ENCODE results near the gene ALOX5.

The ALOX5 gene

DNA sequence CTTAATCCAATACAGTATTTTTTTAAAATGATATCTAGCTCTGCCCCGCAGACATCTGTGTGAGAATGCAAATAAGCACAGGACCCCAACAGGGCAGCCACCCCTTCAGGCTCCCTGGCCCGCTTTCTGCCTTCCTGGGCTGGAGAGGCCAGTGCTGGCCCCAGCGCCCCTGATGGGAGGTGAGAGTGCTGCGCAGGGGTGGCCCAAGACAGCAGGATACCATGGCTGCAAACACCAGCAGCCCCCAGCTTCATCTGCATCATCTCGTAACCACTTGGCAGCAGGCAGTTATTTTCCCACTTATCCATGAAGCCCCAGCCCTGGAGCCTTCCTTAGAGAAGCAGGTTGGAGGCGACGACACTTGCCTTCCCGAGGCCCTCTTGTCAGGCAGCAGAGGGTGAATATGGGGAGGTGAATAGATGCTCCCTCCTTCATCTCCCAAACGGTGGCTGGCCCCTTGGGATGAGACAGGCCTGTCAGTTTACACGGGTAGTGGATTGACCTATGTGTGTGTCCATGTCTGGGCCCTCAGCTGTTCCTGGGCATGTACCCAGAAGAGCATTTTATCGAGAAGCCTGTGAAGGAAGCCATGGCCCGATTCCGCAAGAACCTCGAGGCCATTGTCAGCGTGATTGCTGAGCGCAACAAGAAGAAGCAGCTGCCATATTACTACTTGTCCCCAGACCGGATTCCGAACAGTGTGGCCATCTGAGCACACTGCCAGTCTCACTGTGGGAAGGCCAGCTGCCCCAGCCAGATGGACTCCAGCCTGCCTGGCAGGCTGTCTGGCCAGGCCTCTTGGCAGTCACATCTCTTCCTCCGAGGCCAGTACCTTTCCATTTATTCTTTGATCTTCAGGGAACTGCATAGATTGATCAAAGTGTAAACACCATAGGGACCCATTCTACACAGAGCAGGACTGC is 71.2 kb downstream of the ALOX5 start:
- no peak for DNase-seq

DNA sequence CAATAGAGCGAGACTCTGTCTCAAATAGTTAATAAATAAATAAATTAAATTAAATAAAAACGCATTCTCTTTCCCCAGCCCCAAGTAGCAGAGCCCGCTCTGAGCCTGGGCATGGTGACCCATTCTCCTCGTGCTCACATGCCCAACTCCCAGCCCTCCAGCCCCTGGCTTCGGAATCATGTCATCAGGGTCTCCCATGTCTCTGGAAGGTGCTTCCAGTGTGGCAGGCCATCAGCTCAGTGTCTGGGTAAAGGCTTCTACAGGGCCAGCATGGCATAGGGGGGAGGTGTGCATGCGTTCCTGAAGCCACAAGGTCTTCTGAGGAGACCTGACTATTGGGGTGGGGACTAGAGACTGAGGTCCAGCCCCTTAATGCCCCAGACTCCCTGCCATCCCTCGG is 72.8 kb downstream of the ALOX5 start:
- DNase-seq = no peak

DNA sequence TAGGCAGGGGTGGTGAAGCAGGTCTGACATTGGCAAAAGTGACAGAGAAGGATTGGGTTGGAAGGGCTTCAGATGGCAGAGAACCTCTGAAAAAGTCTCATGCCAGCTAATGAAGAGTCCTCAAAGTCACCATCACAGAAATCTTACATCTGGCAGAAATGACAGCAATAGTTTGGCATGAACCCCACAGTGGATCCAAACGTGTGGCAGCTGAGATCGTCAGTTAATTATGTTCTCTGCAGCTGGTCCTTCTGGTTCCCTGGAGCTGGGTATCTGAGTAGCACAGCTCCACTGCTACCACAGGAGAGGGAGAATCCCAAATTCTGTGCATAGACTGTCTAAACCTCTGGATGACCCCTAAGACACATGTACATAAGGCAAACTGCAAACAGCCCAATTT is 73.4 kb downstream of the ALOX5 start:
- no peak for DNase-seq

DNA sequence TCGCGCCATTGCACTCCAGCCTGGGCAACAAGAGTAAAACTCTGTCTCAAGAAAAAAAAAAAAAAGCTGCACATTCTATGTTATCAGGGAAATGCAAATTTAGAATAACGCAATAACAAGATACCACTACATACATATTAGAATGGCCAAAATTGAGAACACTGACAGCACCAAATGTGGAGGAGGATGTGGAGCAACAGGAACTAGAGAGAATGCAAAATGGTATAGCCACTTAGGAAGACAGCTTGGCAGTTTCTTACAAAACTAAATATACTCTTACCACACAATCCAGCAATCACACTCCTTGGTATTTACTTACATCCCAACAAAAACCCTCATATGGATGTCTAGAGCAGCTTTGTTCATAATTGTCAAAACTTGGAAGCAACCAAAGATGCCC is 76.8 kb downstream of the ALOX5 start:
- no peak for DNase-seq

DNA sequence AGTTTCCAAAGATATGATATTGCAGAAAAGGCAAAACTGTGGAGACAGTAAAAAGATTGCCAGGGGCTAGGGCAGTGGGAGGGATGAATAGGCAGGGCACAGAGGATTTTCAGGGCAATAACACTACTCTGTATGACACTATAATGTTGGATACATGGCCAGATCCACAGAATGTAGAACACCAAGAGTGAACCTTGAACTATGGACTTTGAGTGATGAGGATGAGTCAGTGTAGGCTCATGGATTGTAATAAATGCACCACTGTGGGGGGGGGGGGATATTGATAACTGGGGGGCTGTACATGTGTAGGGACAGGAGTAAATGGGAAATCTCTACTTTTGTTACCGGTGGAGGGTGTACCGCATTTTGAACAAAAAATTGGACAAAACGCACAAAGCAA is 77.4 kb downstream of the ALOX5 start:
- DNase-seq = no peak

DNA sequence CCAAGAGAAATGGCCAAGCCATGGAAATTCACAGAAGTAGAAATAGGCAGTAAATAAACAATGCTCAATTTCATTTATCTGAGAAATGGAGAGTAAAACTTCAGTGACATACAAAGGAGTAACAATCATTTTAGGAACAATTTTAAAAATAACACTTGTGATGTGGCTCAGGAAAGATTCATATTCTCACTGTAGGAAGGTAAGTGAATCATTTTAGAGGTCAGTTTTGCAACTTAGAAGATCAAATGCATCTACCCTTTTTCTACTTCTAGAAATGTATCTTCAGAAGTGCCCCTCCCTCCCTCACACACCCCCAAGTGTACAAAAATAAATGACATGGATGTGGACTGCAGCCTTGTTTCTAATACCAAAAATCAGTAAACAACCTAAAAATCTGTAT is 78.3 kb downstream of the ALOX5 start:
- no peak for DNase-seq

DNA sequence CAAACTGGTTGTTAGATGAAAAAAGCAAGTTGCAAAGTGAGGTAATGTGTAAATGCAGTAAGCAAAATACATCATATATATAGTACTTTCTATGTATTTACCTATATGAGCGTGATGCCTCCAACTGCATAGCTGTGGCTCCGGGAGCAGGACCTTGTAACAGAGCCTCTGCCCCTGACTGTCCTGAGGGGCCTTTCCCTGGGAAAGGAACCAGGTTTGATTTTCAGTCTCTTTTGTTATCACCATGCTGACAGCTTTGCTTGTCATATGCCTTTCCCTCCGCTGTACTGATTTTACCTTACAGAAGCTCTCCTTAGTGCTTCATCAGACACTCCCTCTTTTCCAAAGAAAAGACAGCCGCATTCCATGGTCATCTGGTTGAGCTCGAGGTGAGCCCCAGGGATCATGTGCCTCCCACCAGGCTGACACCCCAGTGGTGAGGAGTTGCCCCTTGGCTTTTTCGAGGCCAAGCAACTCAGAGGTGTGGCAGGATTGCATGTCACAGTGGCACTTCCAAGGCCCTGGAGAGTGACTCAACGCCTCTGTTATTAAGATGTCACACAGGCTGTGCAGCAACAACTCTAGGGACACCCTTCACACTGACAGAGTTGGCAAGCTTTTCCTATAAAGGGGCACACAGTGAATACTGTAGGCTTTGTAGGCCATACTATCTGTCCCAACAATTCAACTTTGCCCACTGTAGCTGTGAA is 78.9 kb downstream of the ALOX5 start:
- DNase-seq = no peak

DNA sequence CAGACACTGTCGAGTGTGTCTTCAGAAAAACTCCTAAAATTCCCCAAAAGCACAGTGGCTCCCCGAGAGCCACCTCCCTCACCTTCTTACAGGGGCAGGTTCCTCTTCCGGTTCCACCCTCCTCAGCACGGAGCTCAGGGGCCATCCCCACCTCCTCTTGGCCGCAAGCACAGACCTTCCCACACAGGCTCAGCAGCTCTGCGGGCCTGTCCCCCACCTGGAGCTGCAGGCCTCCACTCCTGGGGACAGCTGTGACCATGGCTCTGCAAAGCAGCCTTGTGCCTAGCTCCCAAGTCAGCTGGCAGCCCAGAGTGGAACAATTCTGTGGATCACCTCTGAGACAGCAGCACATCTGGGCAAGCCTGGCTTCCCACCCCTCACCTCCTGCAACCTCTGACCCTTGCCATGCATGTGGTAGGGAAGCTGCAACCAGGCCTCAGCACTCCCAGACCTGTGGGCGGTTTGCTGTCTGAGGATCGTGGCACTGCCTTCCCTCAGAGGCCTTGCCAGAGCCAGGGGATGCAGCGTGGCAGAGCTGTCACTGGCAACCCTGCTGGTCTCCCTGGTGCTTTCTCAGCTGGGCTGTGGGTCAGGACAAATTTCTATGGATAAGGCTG is 79.7 kb downstream of the ALOX5 start:
- no peak for DNase-seq

DNA sequence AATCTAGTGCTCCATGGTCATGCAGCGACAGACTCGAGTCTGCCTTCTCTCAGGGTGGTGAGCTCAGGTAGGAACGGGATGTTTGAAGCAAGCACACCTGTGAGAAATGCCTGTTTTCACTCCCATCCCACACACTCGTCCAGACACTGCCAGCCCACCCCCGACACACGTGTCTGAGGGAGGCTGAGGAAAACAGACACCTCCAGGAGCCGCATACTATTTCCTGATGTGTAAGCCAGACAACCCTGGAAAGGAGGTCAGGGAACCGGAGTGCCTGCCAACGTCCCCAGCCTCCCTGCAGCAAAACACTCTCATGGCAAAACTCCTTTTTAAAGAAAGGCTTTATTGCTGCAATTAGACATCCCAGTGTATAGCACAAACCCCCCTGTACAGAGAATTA is 80.2 kb downstream of the ALOX5 start:
- no peak for DNase-seq

DNA sequence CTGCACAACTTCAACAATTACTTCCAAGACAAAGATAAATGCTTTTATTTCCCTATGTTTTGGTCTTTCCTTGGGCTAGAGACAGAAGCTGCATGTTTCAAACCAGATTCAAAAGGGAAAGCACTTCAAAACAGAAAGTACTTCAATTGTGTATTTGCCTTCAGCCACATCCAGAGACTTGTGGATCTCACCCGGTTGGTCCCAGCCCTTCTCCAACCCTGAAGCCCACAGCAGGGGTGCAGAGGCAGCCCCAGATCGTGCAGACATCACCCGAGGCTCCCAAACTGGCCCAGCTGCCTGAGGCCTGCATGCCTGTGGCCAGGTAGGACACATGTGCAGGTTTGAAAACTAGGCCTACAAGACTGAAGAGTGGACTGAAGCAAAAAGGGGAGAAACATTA is 80.8 kb downstream of the ALOX5 start:
- no peak for DNase-seq

DNA sequence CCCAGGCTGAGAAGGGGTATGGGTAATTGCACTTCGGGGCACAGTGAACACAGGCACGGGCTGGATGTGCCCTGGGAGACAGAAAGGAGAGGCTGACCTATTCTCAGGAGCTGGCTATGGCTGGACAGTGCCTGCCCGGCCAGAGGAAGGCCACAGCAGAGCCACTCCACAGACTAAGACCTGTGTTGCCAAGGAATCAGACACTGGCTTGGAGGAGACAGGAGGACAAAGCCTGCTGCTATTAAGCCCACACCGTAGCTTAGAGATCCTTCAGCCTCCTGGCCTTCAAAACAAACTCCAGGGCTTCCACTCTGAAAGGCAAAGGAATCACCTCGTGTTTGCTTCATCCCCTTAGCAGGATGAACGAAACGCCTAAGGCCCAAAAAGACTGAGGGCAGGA is 82.2 kb downstream of the ALOX5 start:
- no peak for DNase-seq

DNA sequence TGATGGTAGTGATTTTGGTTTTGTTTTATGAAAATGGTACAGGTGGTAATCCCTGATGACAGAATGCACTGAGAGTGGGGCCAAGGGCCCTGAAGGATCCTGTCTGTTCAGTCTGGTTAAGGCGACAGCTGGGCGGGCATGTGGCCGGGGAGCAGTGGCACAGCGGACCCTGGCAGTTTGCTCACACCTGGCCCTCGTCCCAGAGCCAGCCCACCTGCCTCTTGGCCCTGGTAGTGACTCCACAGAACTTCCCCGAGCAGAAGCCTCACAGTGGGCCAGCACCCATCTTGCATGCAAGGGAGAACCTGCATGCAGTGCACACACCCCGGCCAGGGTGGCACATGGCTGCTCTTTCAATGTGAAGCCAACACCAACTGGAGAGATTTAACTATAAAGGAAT is 82.8 kb downstream of the ALOX5 start:
- DNase-seq = no peak

DNA sequence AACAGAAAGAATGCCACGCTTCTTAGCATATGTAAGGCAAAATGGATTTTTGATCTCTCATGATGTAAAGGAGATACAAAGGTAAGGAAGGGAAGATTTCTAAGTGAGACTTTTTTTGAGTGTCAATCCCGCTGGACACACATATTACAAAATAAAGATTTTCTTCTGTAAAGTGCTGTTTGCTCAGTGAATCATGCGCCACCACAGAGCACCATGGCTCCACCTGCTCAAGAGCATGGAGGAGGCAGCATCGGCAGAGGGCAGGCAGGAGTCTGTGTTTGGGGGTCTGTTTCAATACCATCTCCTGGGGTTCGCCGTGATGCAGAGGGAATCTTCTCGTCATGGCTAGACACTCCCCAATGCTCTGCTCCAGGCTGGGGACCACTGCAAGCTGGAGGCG is 83.5 kb downstream of the ALOX5 start:
- no peak for DNase-seq

DNA sequence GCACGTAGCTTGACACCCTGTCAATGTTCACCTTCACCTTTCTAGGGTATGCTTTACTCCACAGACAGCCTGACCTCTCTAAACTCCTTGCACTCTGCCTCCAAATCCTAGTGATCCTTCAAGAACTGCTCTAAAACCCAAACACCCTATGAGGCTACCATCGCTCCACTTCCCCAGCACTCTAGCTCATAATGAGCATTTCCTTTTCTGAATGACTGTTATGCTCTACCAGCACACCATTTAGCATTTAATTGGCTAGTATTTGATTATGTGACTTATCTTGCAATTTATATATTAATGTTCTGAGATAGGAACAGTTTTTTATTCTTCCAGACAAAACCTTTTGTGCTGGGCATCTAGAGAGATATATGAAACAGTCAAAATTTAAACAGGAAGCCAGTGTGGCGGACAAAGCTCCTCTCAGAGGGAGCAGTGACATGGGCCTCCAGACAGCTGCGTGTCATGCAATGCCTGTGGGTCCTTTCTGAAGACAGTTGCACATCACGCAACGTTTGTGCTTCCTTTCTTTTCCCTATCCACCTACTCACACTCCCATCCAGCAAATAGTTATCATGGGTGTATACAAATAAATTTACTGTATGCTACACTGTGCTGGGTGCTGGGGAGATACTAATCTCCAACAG is 86.3 kb downstream of the ALOX5 start:
- no peak for DNase-seq

DNA sequence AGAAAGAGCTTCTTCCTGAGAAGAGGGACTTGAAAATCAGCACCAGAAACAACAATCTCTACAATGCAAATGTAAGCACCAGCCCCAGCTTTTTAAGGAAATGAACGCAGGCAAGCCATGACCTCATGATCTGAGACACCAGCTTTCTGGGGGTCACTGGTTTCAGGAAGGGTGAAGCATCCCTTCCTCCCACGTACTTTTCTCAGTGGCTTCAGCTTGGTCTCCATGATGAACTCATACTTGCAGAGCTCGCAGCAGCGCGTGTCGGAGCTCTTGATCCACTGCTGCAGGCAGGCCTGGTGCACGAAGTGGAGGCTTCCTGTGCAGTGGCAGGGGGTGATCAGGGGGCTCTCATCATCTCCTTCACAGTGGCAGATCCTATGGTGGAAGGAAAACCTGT is 87.0 kb downstream of the ALOX5 start:
- no peak for DNase-seq

DNA sequence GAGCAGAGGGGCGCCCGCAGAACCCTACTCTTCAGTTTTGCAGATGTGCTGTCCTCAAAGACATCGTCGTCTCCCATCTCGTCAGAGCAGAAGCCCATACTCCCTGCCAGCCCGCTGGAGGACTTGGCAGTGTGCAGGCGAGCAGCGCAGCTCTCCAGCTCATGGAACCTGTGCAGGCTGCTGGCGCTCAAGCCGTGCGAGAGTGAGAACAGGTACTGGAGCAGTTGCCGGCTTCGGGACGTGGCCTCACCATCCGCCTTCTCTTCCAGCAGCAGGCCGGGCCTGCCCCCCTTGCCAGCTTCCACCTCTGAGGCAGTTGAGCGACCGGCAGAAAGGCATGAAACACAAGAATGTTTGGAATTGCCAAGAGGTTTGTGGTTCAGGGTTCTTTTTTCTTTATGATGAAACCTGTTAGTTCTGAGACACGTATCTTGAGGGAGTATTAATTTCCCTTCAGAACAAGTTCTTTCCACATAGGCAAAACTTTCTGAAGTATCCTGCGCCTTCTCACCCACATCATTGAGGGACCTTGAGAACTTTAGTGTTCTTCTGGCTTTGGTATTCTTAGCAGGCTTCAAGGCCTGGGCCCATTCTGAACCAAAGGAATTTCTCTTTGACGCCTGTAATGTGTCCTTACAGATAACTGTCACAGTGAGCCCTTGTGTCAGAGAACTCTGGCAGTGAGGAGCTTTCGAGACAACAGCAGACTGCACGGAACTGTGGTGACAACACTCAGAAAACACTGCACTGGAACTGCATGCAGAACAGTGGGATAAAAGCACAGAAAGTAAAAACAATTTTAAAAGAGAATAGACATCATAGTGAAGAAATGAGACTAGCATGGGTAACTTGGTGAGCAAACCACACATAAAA is 89.5 kb downstream of the ALOX5 start:
- DNase-seq = no peak

DNA sequence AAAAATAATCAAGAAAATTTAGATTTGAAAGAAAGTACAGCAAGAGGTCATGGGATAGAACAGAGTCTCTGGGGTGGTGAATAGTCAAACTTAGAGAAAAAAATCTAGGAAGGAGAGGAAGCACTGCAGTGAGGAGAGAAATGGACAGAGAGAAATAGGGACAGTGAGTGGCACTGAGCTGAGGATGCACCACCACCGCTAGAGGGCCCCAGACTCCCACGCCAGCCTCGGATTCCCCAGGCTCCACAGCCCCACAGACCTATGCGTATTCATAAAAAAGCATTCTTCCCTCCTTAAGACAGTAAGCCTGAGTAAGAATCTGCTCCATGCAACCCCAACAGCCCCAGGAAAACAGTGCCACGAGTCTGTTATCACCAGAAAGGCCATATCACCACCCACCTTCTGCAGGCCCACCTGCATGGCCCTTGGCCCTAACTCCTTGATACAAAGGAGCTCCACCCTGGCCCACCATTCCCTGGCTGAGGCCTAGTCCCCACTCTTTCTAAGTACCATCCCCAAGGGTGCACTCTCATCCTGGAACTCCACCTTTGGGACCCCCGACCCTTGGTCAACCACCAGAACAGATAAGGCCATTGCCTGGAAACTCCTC is 91.0 kb downstream of the ALOX5 start:
- DNase-seq = peak; percentile 73

DNA sequence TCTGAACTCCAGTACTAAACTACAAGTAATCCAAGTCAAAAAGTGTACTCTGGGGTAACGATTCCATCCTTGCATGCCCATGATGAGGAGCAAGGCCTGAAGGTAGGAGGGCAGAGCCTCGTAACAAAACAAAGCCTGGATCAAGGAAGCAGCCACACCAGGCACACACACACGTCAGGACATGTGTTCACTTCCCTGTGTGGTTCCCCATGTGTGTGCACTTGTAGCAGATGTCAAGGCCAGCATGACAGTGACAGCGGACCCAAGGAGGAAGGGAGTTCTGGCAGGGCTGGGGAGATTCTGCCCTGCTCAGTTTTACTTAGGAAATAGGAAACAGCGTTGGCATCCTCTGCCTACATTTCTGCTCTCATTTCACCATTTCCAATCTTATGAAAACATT is 92.8 kb downstream of the ALOX5 start:
- no peak for DNase-seq

DNA sequence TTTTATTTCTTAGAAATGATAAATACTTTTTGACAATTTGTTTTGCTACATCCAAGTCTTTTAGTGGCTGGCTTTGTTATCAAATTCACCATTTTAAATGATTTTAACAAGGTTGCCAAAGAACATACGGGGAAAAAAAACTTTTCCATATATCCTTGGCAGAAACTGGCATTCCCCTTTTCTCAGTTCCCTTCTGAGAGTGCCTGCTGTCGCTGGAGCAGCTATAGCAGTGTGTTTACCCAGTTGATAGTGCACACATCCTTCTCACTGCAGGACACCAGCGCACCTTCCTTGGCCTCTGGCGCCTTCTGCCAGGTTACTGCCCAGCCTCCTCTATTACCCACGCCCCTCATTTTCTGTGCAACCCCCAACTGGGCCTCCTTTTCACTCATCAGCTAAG is 94.1 kb downstream of the ALOX5 start:
- no peak for DNase-seq

DNA sequence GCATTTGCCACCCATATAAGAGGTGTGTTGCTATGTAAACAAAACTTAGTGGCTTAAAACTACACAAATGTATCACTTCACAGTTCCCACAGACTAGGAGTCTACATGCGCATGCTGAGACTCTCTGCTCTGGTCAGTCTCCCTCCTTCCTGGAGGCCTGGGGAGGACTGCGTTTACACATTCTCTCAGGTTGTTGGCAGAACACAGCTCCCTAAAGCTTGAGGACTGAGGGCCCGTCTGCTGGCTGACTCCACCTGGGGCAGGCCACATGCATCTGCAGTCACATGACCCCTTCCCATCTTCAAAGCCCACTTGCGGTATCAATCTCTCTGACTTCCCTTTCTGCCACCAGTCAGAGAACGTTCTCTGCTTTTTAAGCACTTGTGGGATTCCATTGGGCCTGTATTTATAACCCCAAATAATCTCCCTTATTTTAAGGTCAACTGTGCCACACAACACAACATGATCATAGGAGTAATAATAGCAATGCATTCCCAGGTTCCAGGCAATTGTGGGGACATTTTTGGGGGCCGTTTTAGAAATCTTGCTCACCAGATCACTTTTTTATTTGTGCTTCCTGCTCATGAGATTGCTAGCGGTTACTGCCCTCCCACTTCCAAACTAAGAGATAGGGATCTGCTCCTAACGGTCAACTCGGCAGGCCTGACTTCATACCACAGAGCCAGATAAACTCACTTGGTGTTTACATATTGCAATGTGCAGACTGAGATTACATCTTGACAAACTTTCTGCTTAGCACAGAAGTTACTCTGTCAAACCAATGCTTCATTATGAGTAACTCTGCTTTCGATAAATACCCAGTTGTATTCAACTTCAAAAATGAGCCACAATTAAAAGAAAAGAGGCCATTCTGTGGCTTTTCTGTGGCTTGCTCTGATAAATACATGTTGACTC is 96.3 kb downstream of the ALOX5 start:
- peak; percentile 17 to 39 for DNase-seq

DNA sequence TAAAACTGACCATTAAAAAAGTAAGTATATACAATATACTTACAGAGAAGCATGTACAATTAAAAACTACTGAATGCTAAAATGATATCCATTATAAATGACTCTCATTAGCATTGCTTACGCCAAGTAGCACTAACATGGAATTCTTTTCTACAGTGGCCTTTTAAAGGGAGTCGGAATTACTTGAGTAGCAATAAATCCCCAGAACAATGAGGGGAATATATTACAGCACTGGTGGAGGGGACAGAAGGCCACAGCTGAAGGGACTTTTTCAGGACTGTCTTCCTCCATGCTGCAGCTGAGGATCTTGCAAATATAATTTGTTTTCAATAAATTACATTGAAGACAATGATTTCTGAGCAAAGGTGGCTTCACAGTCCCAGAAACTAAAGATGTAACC is 97.0 kb downstream of the ALOX5 start:
- DNase-seq = no peak
